Measurements from ENCODE around the gene OR8J3.
"Not testable (repeated sequence)": the region's sequence is repeated elsewhere in the genome, so short reads cannot be mapped to it uniquely, and the experiment has no call there.

Gene OR8J3, protein sequence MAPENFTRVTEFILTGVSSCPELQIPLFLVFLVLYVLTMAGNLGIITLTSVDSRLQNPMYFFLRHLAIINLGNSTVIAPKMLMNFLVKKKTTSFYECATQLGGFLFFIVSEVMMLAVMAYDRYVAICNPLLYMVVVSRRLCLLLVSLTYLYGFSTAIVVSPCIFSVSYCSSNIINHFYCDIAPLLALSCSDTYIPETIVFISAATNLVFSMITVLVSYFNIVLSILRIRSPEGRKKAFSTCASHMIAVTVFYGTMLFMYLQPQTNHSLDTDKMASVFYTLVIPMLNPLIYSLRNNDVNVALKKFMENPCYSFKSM

DNA sequence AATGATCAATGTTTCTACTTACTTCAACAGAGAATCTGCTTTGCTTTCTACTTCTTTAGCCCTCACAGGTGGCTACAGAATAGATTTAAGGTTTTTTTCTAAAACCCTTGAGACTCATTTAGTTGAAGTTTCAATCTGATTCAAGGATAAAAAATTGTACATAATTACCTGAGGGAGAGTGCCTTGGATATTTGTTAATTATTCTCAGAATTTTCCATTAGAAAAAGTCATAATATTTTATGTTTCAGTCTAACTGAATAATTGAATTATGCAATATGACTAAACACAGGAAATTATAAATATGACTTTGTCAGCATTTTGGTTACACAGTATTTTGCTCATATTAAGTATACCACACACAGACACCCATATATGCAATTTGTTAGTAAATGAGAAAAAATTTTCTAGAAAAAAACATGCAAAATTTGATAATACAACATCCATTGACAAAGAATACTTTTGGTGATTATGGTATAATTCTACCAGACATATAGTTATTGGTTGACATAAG is at the start of gene OR8J3:
Gene OR8J3 (minus strand): TSS at position 51 of the 511 bp plus-strand sequence. CDS start 2,483 bp downstream, outside the sequence.
- DNase-seq (ENCODE audit: low read depth in 2 of 2): no peak

DNA sequence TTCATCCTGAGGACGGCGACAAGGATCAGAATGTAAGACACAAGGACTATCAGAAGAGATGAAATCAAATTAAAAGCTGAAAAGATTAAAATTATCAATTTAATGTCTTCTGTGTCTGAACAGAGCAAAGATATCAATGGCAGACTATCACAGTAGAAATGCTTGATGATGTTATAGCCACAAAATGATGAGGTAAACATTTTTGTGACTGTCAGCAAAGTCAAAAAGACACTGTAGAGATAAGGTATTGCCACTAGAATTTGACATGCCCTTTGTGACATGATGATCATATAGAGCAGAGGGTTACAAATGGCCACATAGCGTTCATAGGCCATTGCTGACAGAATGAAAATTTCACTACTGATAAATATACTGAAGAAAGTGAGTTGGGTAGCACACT is 48.6 kb upstream of the OR8J3 start:
- DNase-seq (ENCODE audit: low read depth in 2 of 2): no peak

DNA sequence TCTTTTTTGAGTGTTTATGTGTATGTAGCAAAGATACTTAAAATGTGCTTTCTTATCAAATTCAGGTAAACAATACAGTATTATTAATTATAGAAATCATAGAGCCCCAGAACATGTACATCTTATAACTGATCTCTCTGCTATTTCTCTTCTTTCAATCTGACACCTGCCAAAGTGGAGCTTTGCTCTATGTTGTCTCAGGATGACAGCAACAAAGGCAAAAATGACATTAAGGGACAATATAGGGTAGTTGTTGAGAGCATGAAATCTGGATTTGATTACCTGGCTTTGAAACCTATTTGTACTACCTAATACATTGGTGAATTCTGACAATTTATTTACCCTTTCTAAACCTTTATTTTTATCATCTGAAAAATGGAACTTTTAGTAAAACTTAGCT is 43.5 kb upstream of the OR8J3 start:
- no peak for DNase-seq (ENCODE audit: low read depth in 2 of 2)

DNA sequence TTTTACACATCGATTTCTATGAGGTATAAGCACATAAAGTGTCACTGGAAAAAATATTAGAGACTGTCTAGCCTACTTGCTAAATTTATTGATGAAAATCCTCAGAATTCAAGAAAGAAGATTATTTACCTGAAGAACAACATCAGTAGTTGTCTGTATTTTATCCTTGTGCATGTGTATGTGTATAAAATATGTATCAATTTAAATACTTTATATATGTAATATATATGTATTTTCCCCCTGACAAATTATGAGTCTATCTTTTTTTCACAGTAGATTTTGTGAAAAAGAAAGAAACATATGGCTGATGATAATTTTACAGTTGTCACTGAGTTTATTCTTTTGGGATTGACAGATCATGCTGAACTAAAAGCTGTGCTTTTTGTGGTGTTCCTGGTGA is 36.3 kb upstream of the OR8J3 start, which contains the start of gene OR5J2:
Gene OR5J2 (plus strand): TSS at position 301 of the 400 bp plus-strand sequence. CDS start 0 bp downstream, at position 301.
- no peak for DNase-seq (ENCODE audit: low read depth in 2 of 2)

DNA sequence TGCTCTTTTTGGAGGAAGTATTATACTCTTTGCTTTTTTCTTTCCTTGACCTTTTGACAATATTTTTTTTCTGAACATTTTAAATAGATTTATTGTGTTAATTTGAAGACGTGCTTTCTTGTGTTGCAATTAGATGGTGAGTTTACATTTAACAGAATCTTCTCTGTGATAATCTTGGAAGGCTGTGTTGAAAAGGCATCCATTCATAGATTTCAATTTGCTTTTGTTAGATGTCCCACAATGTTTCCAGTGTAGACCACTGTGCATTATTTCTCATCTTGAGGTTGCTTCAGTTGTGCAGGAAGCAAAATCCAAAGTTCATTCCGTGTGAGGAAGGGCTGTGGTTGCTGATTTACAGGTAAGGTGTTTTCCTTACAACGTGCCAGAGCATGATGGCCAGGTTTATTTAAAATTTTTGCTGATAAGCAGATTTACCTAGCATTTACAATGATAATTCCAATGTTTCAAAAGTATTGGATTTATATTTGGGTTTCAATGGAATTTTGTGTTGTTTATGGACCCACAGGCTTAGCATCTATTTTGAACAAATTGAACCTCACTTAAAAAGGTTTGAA is 32.3 kb upstream of the OR8J3 start:
- DNase-seq (ENCODE audit: low read depth in 2 of 2): no peak

DNA sequence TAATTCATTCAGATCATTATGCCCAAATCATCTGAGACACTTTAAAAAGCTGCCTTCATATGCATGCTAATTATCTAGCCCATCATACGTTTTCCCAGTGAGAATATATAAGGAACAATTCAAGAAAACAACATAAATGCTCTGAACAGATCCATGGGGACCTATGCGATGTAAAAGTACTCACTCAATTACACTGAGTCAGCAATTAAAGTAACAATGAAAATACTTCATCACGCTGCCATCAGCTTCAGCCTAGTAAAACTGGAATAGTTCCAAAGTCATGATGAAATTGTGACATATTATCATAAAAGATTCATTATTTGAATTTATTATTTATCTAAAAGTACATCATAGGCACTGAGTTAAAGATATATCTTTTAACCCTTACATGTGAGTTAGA is 23.8 kb upstream of the OR8J3 start:
- no peak for DNase-seq (ENCODE audit: low read depth in 2 of 2)

DNA sequence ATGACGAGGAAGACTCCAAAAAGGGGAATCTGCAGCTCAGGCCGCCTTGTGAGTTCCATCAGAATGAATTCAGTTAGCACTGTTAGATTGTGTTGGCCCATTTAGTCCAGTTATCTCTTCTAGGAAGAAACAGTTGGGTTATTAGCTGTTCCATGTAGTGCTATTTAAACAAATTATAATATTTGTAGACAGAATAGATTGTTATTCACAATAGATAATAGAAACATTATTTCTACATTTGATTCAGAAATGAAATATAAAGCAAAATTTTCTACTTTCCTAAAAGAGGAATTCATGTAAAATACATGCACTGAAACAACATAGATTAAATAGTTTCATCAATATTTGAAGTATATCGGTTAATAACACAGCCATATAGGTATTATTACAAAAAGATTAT is 20.2 kb upstream of the OR8J3 start, which contains the start of gene OR8K5:
Gene OR8K5 (minus strand): TSS at position 101 of the 400 bp plus-strand sequence. CDS start 0 bp downstream, at position 101.
- no peak for DNase-seq (ENCODE audit: low read depth in 2 of 2)

DNA sequence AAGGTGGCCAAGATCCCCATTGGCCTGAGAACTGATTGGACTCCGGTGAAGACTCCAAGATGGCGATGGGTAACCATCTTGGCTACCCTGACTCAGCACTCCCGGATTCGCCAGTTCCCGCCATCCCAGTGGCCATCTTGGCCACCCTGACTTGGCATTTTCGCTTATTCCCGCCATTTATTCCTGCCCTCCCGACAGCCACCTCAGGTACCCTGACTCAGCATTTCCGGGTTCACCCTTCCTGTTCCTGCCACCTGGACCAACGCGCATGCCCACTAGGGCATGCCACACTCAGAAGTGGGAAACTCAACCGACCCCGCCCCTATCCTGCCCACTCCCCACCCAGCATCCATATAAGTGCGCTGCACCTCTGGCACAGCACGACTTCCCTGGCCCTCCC is 12.3 kb upstream of the OR8J3 start:
- DNase-seq (ENCODE audit: low read depth in 2 of 2): no peak

DNA sequence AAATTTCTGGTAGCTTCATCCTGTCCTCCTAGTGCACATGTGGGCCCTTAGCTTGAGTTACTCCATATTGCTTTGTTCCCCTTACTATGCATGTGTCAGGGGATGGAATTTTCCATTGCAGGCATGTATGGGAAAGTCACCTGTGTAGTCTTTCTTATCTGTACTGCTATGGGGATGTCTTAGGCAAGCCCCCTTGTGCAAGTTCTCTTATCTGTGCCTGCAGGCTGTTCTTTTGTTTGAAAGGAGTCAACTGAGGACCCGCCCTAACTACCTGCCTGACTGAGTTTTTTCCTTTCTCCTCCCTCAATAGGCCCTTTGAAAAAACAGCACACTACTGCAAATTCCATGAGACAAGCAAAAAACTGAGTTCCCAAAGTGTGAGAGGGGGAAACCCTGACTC is 11.4 kb upstream of the OR8J3 start:
- no peak for DNase-seq (ENCODE audit: low read depth in 2 of 2)

DNA sequence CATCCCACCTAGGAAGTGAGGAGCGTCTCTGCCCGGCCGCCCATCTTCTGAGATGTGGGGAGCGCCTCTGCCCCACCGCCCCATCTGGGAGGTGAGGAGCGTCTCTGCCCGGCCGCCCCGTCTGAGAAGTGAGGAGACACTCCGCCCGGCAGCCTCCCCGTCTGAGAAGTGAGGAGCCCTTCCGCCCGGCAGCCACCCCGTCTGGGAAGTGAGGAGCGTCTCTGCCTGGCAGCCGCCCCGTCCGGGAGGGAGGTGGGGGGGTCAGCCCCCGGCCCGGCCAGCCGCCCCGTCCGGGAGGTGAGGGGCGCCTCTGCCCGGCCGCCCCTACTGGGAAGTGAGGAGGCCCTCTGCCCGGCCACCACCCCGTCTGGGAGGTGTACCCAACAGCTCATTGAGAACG is 3.7 kb upstream of the OR8J3 start:
- not testable (repeated sequence) for DNase-seq (ENCODE audit: low read depth in 2 of 2)

DNA sequence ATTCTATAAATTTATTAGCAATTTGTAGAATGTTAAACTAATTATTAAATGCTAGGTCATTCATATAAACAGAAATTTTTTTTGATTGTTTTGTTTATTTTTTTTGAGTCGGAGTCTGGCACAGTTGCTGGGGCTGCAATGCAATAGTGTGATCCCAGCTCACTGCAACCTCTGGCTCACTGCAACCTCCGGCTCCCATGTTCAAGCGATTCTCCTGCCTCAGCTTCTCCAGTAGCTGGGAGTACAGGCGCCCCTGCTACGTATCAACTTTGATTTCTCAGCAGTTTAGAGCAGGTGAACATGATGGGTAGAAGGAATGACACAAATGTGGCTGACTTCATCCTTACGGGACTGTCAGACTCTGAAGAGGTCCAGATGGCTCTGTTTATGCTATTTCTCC is 17.9 kb downstream of the OR8J3 start, which contains the start of gene OR8H3:
Gene OR8H3 (plus strand): TSS at position 301 of the 400 bp plus-strand sequence. CDS start 0 bp downstream, at position 301.
- DNase-seq (ENCODE audit: low read depth in 2 of 2): no peak

DNA sequence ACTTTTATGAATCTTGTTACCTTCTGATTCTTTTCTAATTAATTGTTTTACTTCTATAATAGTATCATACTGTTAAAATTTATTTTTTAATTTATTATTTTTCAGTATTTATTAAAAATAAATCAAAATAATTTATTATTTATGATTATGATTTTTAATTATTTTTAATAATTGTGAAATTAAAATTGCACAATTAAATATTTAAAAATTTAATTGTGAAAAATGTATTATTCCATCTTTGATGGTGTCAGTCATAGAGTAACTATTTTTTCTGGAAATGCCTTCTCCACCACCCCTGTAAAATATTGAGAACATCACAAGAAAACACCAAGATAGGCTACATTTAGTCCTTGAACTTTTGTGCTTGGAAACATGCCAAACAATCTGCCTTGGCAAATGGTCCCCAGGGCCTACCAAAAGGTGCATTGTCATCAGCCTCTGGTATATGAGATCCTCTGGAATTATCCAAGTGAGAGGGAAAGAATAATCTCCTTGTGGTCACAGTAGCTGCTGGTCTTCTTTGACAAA is 36.7 kb downstream of the OR8J3 start, which contains the start of gene OR8H2:
Gene OR8H2 (plus strand): TSS at position 478 of the 528 bp plus-strand sequence. CDS start 1,356 bp downstream, outside the sequence.
- DNase-seq (ENCODE audit: low read depth in 2 of 2): no peak

DNA sequence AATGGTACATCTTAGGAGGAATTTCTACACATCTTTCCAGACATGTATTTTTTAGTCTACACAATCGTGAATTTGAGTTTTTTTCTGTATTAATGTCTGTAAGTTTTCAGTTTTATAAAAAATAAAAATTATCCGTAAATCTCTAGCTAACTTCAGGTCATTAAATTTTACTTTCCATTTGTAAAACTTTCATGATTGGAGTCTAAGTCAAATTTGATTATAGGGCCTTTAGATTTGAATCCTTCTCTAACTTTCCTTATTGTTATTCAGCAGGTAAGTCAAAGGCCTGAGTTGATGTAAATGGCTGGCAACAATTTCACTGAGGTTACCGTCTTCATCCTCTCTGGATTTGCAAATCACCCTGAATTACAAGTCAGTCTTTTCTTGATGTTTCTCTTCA is 47.0 kb downstream of the OR8J3 start, which contains the start of gene OR8I2:
Gene OR8I2 (plus strand): TSS at position 301 of the 400 bp plus-strand sequence. CDS start 0 bp downstream, at position 301.
- DNase-seq (ENCODE audit: low read depth in 2 of 2): no peak

DNA sequence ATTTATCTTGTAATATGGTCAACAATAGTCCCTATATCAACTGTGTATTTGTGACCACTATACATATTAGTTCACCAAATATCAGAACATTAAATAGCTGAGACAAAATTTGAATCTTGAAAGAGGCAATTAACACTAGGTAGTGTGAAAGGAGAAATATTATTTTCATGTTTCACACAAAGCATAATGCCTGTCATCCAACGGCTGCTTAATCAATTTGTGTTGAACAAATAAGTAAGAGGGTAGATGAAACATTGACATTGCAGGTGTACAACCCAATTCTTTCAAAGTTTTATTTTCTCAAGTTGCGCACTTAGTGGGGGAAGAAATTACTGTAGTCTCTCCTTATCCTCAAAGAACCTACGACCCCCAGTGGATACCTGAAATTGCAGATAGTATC is 50.3 kb downstream of the OR8J3 start:
- no peak for DNase-seq (ENCODE audit: low read depth in 2 of 2)
